DLD1 (cell line): ENCODE data around the gene ZNF300.
"Not testable (repeated sequence)": the region's sequence is repeated elsewhere in the genome, so short reads cannot be mapped to it uniquely, and the experiment has no call there.

Source experiments
- in situ Hi-C: cut with HindIII; loops from 2 replicates; pipeline ENCODE4 v1.10.0; 2017; ENCODE audit warnings: low sequenced_read_pairs

Gene ZNF300

DNA sequence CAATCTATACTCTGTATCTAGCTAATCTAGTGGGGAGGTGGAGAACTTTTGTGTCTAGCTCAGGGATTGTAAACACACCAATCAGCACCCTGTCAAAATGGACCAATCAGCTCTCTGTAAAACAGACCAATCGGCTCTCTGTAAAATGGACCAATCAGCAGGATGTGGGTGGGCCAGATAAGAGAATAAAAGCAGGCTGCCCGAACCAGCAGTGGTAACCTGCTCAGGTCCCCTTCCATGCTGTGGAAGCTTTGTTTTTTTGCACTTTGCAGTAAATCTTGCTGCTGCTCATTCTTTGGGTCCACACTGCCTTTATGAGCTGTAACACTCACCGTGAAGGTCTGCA is 58.5 kb downstream of the ZNF300 start, which contains the start of gene IRGM:
IRGM (plus strand) TSS at position 214 of the 346 bp plus-strand sequence. CDS start 1,603 bp downstream, outside the sequence.
- in situ Hi-C loops, result not testable (repeated sequence)

DNA sequence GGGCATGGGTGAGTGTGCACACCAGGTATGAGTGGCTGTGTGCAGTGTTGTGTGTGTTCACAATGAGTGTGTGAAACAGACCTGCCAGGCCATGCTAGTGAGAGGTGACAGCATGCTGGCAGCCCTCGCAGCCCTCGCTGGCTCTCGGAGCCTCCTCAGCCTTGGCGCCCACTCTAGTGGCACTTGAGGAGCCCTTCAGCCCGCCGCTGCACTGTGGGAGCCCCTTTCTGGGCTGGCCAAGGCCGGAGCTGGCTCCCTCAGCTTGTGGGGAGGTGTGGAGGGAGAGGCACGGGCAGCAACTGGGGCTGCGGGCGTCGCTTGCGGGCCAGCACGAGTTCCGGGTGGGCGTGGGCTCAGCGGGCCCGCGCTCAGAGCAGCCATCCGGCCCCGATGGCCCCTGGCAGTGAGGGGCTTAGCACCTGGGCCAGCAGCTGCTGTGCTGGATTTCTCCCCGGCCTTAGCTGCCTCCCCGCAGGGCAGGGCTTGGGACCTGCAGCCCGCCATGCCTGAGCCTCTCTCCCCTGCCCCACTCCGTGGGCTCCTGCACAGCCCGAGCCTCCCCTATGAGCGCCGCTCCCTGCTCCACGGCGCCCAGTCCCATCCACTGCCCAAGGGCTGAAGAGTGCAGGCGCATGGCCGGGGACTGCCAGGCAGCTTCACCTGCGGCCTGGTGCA is 59.5 kb downstream of the ZNF300 start:
- in situ Hi-C loops, result not testable (repeated sequence)
